ENCODE data around the gene TICRR.
A peak's percentile ranks its signal among the peaks of the same experiment; 100 is the strongest.

Gene TICRR

GRCh38 chr15:89559769-89560264 is 15.5 kb upstream of the TICRR start:
- Mint-ChIP-seq H3K36me3 (ENCODE audit: low read depth) (no peaks in the 10 kb centered on the region), H3K9me3 (no peaks in the 10 kb centered on the region), H3K4me1 (peaks cover 4% of the 10 kb centered on the region)

GRCh38 chr15:89566181-89566580 is 9.1 kb upstream of the TICRR start:
- peaks cover 22% of the 10 kb centered on the region for H3K27me3 Mint-ChIP-seq (ENCODE audit: low read depth, poor library complexity)
- no peak overlapping the region for H3K27ac Mint-ChIP-seq
- peaks cover 17% of the 10 kb centered on the region for H3K9me3 Mint-ChIP-seq
- no peaks in the 10 kb centered on the region for H3K4me1 Mint-ChIP-seq
- no peak for TF ChIP-seq CTCF (IDR thresholded peaks at IDR 0.05)
- no peaks in the 10 kb centered on the region for H3K36me3 Mint-ChIP-seq (ENCODE audit: low read depth)
- DNase-seq: no peak
- no peak overlapping the region for H3K4me3 Mint-ChIP-seq

More at GRCh38 chr15:89559769-89560264, 15.5 kb upstream of the TICRR start:
- Mint-ChIP-seq H3K4me3 (no peak overlapping the region), H3K27ac (no peak overlapping the region), H3K27me3 (ENCODE audit: low read depth, poor library complexity) (peaks cover 9% of the 10 kb centered on the region)
- no peak for DNase-seq
- TF ChIP-seq CTCF (IDR thresholded peaks at IDR 0.05): no peak

GRCh38 chr15:89566621-89567294 is 8.5 kb upstream of the TICRR start:
- TF ChIP-seq CTCF (IDR thresholded peaks at IDR 0.05): no peak
- Mint-ChIP-seq H3K9me3 (peaks cover 17% of the 10 kb centered on the region), H3K4me1 (no peaks in the 10 kb centered on the region), H3K27me3 (ENCODE audit: low read depth, poor library complexity) (peaks cover 27% of the 10 kb centered on the region), H3K4me3 (no peak overlapping the region), H3K36me3 (ENCODE audit: low read depth) (no peaks in the 10 kb centered on the region), H3K27ac (no peak overlapping the region)
- no peak for DNase-seq

- H3K4me1 Mint-ChIP-seq: no peaks in the 10 kb centered on the region
- TF ChIP-seq CTCF (IDR thresholded peaks at IDR 0.05): no peak
Measured at GRCh38 chr15:89569090-89569745, 6.1 kb upstream of the TICRR start.

GRCh38 chr15:89575656-89576416 is 567 bp downstream of the TICRR start:
- Mint-ChIP-seq H3K36me3 (ENCODE audit: low read depth) (peaks cover 27% of the 10 kb centered on the region), H3K27ac (no peak overlapping the region), H3K4me3 (peak overlapping the region; percentile 88), H3K27me3 (ENCODE audit: low read depth, poor library complexity) (peaks cover 25% of the 10 kb centered on the region), H3K4me1 (peaks cover 29% of the 10 kb centered on the region), H3K9me3 (no peaks in the 10 kb centered on the region)
- DNase-seq: peak; percentile 40
- no peak for TF ChIP-seq CTCF (IDR thresholded peaks at IDR 0.05)

More at GRCh38 chr15:89569090-89569745, 6.1 kb upstream of the TICRR start:
- Mint-ChIP-seq H3K36me3 (ENCODE audit: low read depth) (no peaks in the 10 kb centered on the region), H3K27ac (no peak overlapping the region), H3K4me3 (no peak overlapping the region), H3K9me3 (peaks cover 17% of the 10 kb centered on the region), H3K27me3 (ENCODE audit: low read depth, poor library complexity) (peaks cover 36% of the 10 kb centered on the region)
- no peak for DNase-seq
